H1 (cell line): ENCODE results near the gene MCCC1. TPM values are rescaled to one million over a fixed set of nuclear protein-coding genes. Genes with fewer than 3 reads are reported as not detected.

Experiments
- CTCF ChIA-PET: fragments of 300-600 bp; sonication (Branson Sonifier 250); formaldehyde crosslinking; loops from one replicate; lab custom pipeline; 2021; ENCODE audit not compliant: partially characterized antibody; lab: Charles Lee
- POLR2A ChIA-PET: fragments of 300-600 bp; sonication (Branson Sonifier 250); formaldehyde crosslinking; loops from one replicate; lab custom pipeline; 2021; ENCODE audit warnings: inconsistent platforms; ENCODE audit not compliant: partially characterized antibody; lab: Charles Lee
- DNase-seq, 2 experiments: peaks; one replicate each; pipeline versions ENCODE4 v3.0.0 to v3.0.0-alpha.2; 2010 to 2022; ENCODE audit warnings: low spot score in 2 of 2, low read depth in 1 of 2, mixed read lengths in 1 of 2
- FAIRE-seq: peaks from 2 replicates; lab custom pipeline; 2011; peaks lifted over from hg19 to GRCh38; lab: Jason Lieb, UNC
- H2AFZ ChIP-seq: 2 replicates; pipeline ENCODE4 v1.8.1; 2012; ENCODE audit warnings: low read length, inconsistent platforms
- H2AK5ac ChIP-seq: 2 replicates; pipeline ENCODE4 v1.6.1; 2013; ENCODE audit warnings: low read depth, low read length
- H2BK120ac ChIP-seq: replicated peaks from 2 replicates; pipeline ENCODE3; 2013; ENCODE audit warnings: low read depth, low read length, inconsistent platforms
- H2BK12ac ChIP-seq: 2 replicates; pipeline ENCODE4 v1.6.1; 2013; ENCODE audit warnings: low read depth, low read length
- H2BK15ac ChIP-seq: 2 replicates; pipeline ENCODE4 v1.6.1; 2013; ENCODE audit warnings: low read length
- H2BK20ac ChIP-seq: 2 replicates; pipeline ENCODE4 v1.6.1; 2013; ENCODE audit warnings: low read length
- H2BK5ac ChIP-seq: 2 replicates; pipeline ENCODE4 v1.6.1; 2013; ENCODE audit warnings: low read depth, low read length
- H3K14ac ChIP-seq: 2 replicates; pipeline ENCODE4 v1.6.1; 2013; ENCODE audit warnings: inconsistent platforms; ENCODE audit not compliant: insufficient read length
- H3K18ac ChIP-seq: 2 replicates; pipeline ENCODE4 v1.6.1; 2013; ENCODE audit warnings: low read length; ENCODE audit errors: extremely low read depth
- H3K23ac ChIP-seq: 2 replicates; pipeline ENCODE4 v1.6.1; 2013; ENCODE audit warnings: inconsistent platforms; ENCODE audit not compliant: insufficient read length
- H3K23me2 ChIP-seq: 2 replicates; pipeline ENCODE4 v1.6.1; 2013; ENCODE audit warnings: low read depth, low read length
- H3K27ac ChIP-seq: 2 replicates; pipeline ENCODE4 v1.6.1; 2011; ENCODE audit warnings: low read depth, low read length, inconsistent platforms
- H3K27me3 ChIP-seq, 4 experiments: replicated peaks in 1 of 4; 1 replicate in 1 of 4; 2 replicates in 3 of 4; pipeline versions ENCODE4 v1.6.1 to v1.8.1; 2011 to 2013; ENCODE audit warnings: low read length in 3 of 4, mild to moderate bottlenecking in 3 of 4, inconsistent platforms in 2 of 4, mixed read lengths in 2 of 4, moderate library complexity in 1 of 4; ENCODE audit not compliant: control insufficient read depth in 3 of 4, insufficient read depth in 3 of 4; ENCODE audit errors: extremely low read depth in 1 of 4
- H3K36me3 ChIP-seq, 4 experiments: 2 replicates each; pipeline versions ENCODE4 v1.6.1 to v1.8.1; 2011 to 2013; ENCODE audit warnings: mild to moderate bottlenecking in 4 of 4, low read length in 3 of 4, moderate library complexity in 2 of 4, control low read depth in 1 of 4, inconsistent platforms in 1 of 4; ENCODE audit not compliant: insufficient read depth in 4 of 4, control insufficient read depth in 2 of 4
- H3K4ac ChIP-seq: replicated peaks from 2 replicates; pipeline ENCODE3; 2013; ENCODE audit warnings: low read length, low read depth, mixed read lengths, inconsistent platforms; ENCODE audit not compliant: insufficient read length
- H3K4me1 ChIP-seq, 4 experiments: replicated peaks in 1 of 4; 1 replicate in 1 of 4; 2 replicates in 3 of 4; pipeline versions ENCODE4 v1.6.1 to v1.8.1; 2011 to 2013; ENCODE audit warnings: low read length in 3 of 4, inconsistent platforms in 2 of 4, mixed read lengths in 1 of 4; ENCODE audit not compliant: insufficient read depth in 4 of 4, control insufficient read depth in 3 of 4
- H3K4me2 ChIP-seq, 2 experiments: 2 replicates each; pipeline versions ENCODE4 v1.6.1 to v1.8.1; 2011 to 2013; ENCODE audit warnings: low read depth in 2 of 2, low read length in 2 of 2, control low read depth in 1 of 2, inconsistent platforms in 1 of 2, mild to moderate bottlenecking in 1 of 2; ENCODE audit not compliant: insufficient read depth in 1 of 2
- H3K4me3 ChIP-seq, 4 experiments: fragments of 200-600, 300-600 bp in 1 of 4; sonication (generic), shearing (Covaris generic), sonication (Bioruptor Twin) in 1 of 4; 2 replicates each; pipeline versions ENCODE4 v1.5.1 to v1.8.1; 2011 to 2016; ENCODE audit warnings: low read length in 4 of 4, low read depth in 3 of 4, control low read depth in 2 of 4, inconsistent platforms in 2 of 4, mild to moderate bottlenecking in 2 of 4, mixed read lengths in 1 of 4, moderate library complexity in 1 of 4; ENCODE audit not compliant: insufficient read depth in 2 of 4; ENCODE audit errors: extremely low read depth in 1 of 4
- H3K56ac ChIP-seq: replicated peaks from 2 replicates; pipeline ENCODE3; 2013; ENCODE audit warnings: low read depth, mild to moderate bottlenecking, mixed read lengths, low read length, inconsistent platforms; ENCODE audit not compliant: insufficient read length
- H3K79me1 ChIP-seq: 2 replicates; pipeline ENCODE4 v1.6.1; 2013; ENCODE audit warnings: low read depth, low read length, control low read depth
- H3K79me2 ChIP-seq, 2 experiments: 2 replicates each; pipeline versions ENCODE4 v1.6.1 to v1.8.1; 2012 to 2013; ENCODE audit warnings: low read length in 2 of 2, mild to moderate bottlenecking in 2 of 2, inconsistent platforms in 1 of 2; ENCODE audit not compliant: insufficient read depth in 2 of 2, control insufficient read depth in 1 of 2
- H3K9ac ChIP-seq, 4 experiments: replicated peaks in 1 of 4; 1 replicate in 1 of 4; 2 replicates in 3 of 4; pipeline versions ENCODE4 v1.6.1 to v1.8.1; 2011 to 2013; ENCODE audit warnings: low read depth in 3 of 4, low read length in 3 of 4, control low read depth in 2 of 4, mild to moderate bottlenecking in 2 of 4, moderate library complexity in 2 of 4, inconsistent platforms in 1 of 4; ENCODE audit errors: extremely low read depth in 1 of 4
- H3K9me3 ChIP-seq, 2 experiments: 2 replicates each; pipeline versions ENCODE4 v1.6.1 to v1.8.1; 2012 to 2013; ENCODE audit warnings: mild to moderate bottlenecking in 2 of 2, moderate library complexity in 2 of 2, control low read depth in 1 of 2, inconsistent platforms in 1 of 2, low read depth in 1 of 2, low read length in 1 of 2, mixed read lengths in 1 of 2; ENCODE audit not compliant: insufficient read depth in 2 of 2
- H4K20me1 ChIP-seq, 2 experiments: replicated peaks in 1 of 2; 2 replicates each; pipeline versions ENCODE3 to v1.8.1; 2011 to 2013; ENCODE audit warnings: inconsistent platforms in 2 of 2, low read length in 2 of 2, mild to moderate bottlenecking in 1 of 2; ENCODE audit not compliant: insufficient read depth in 2 of 2, control insufficient read depth in 1 of 2
- H4K5ac ChIP-seq: 2 replicates; pipeline ENCODE4 v1.6.1; 2013; ENCODE audit warnings: low read length, low read depth, mixed read lengths, inconsistent platforms; ENCODE audit not compliant: insufficient read length
- H4K8ac ChIP-seq: 2 replicates; pipeline ENCODE4 v1.8.0; 2013; ENCODE audit warnings: mild to moderate bottlenecking, moderate library complexity, low read length, inconsistent platforms; ENCODE audit not compliant: insufficient read depth; ENCODE audit errors: extremely low read depth
- H4K91ac ChIP-seq: replicated peaks from 2 replicates; pipeline ENCODE3; 2013; ENCODE audit warnings: low read length, mixed read lengths, inconsistent platforms; ENCODE audit not compliant: insufficient read length
- BCL11A ChIP-seq, 2 experiments: IDR thresholded peaks; one replicate each; pipeline ENCODE4 v1.6.1; 2011; ENCODE audit warnings: low read depth in 2 of 2, low read length in 2 of 2, mild to moderate bottlenecking in 2 of 2
- RAD21 ChIP-seq, 2 experiments: IDR thresholded peaks in 1 of 2; conservative IDR thresholded peaks in 1 of 2; 2 replicates each; pipeline ENCODE4 v1.6.1; 2011; ENCODE audit warnings: low read depth in 2 of 2, low read length in 2 of 2, improper control_type of control experiment in 1 of 2, inconsistent platforms in 1 of 2, mild to moderate bottlenecking in 1 of 2, moderate library complexity in 1 of 2
- RXRA ChIP-seq: IDR thresholded peaks from 2 replicates; pipeline ENCODE4 v1.6.1; 2011; ENCODE audit warnings: low read depth, mild to moderate bottlenecking, low read length, moderate library complexity; ENCODE audit not compliant: insufficient read depth
- SIRT6 ChIP-seq: IDR thresholded peaks from one replicate; pipeline ENCODE4 v1.7.1; 2012; ENCODE audit warnings: low read length, inconsistent platforms
- WGBS, 2 experiments: shearing (Covaris generic) in 1 of 2; methylation state at CpG; one replicate each; pipeline versions ENCODE4 v1.1.6 to v1.1.7; 2013 to 2015; ENCODE audit warnings: low lambda C conversion rate in 2 of 2, mixed read lengths in 2 of 2, inconsistent platforms in 1 of 2, low coverage in 1 of 2, missing lambda C conversion rate in 1 of 2; ENCODE audit not compliant: insufficient replicate concordance in 2 of 2, insufficient coverage in 1 of 2, insufficient read length in 1 of 2; ENCODE audit errors: extremely low coverage in 1 of 2, missing lambda C conversion rate in 1 of 2; 5-methylcytosine and 5-hydroxymethylcytosine counted together
- polyA plus RNA-seq, 7 experiments: library from polyadenylated mRNA; depleted of rRNA in 3 of 7; stranded (reverse) in 5 of 7; unstranded in 2 of 7; fragments of >200 nt in 5 of 7; fragments of 200-250 nt in 2 of 7; gene quantifications; 1 replicate in 5 of 7; 2 replicates in 1 of 7; 4 replicates in 1 of 7; pipeline versions ENCODE4 v1.2.1 to v1.2.3, GENCODE V29; 2011 to 2013; ENCODE audit warnings: missing spikeins in 2 of 7, mixed read lengths in 2 of 7
- total RNA-seq: library from RNA; stranded (reverse); fragmentation: NEBNext Ultra II Directional; extraction: Animal tissue kit (Norgen Biotek cat#: 25700); gene quantifications from 2 replicates; pipeline ENCODE4 v1.2.1, GENCODE V29; 2021
- TF ChIP-seq, protein P1 (sequence below): IDR thresholded peaks from 2 replicates; pipeline ENCODE4 v1.6.1; 2012; ENCODE audit warnings: low read length, inconsistent platforms

Gene MCCC1
- total and polyA plus RNA-seq, 2 of the 8 experiments (the other 6 are each of a cell fraction or from before 2014, with no cell fraction given) = 10.8 to 21.5 TPM

DNA sequence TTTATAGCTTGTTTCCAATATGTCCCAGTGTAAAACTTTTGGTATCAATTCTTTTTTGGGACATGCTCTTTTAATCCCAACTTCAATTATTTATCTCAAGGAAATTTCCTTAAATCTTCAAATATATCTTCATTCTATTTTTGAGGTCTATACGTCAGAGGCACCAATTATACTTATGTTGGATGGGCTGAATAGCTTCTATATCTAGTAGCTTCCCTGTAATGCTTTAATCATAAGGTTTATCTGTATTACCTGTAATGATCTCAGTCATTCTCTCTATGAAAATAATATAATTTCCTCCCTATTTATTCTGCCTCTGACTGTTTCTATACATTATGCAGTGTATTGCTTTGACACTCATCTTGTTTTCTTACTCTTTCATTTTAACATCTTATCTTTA lies 29.9 kb upstream of the MCCC1 start:
- Histone ChIP-seq H3K4me1 (no peaks in the 10 kb centered on the region; a peak in 1 of 7 replicates), H2BK5ac (no peak overlapping the region), H4K20me1 (no peaks in the 10 kb centered on the region), H3K56ac (no peak overlapping the region), H3K36me3 (no peaks in the 10 kb centered on the region), H3K27ac (no peak overlapping the region), H2AK5ac (no peak overlapping the region), H3K23ac (no peak overlapping the region), H3K79me1 (no peaks in the 10 kb centered on the region), H4K91ac (no peak overlapping the region), H4K8ac (no peak overlapping the region), H3K14ac (no peak overlapping the region), H2BK120ac (no peak overlapping the region), H3K4ac (no peak overlapping the region), H2AFZ (no peak overlapping the region), H3K79me2 (no peaks in the 10 kb centered on the region), H3K4me2 (no peak overlapping the region), H2BK20ac (no peak overlapping the region), H3K9me3 (peaks cover 0 to 3% of the 10 kb centered on the region in 2 experiments; a peak in 1 of 4 replicates), H3K18ac (no peak overlapping the region), H3K4me3 (no peak overlapping the region), H3K27me3 (no peaks in the 10 kb centered on the region), H2BK12ac (no peak overlapping the region), H2BK15ac (no peak overlapping the region), H3K9ac (no peak overlapping the region), H3K23me2 (no peaks in the 10 kb centered on the region), H4K5ac (no peak overlapping the region)
- no peak for FAIRE-seq
- TF ChIP-seq RXRA (no peak), SIRT6 (no peak), BCL11A (IDR thresholded peaks at IDR 0.05; ENCODE audit: low read depth in 2 of 2, low read length in 2 of 2) (no peak), RAD21 (IDR thresholded peaks at IDR 0.05 in 1 of 2, conservative IDR thresholded peaks at IDR 0.05 in 1 of 2; ENCODE audit: low read depth in 2 of 2, low read length in 2 of 2) (no peak)
- TF ChIP-seq, protein P1, sequence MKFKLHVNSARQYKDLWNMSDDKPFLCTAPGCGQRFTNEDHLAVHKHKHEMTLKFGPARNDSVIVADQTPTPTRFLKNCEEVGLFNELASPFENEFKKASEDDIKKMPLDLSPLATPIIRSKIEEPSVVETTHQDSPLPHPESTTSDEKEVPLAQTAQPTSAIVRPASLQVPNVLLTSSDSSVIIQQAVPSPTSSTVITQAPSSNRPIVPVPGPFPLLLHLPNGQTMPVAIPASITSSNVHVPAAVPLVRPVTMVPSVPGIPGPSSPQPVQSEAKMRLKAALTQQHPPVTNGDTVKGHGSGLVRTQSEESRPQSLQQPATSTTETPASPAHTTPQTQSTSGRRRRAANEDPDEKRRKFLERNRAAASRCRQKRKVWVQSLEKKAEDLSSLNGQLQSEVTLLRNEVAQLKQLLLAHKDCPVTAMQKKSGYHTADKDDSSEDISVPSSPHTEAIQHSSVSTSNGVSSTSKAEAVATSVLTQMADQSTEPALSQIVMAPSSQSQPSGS = no peak
- POLR2A ChIA-PET = no interaction called here
- CTCF ChIA-PET = interaction anchor here (1.0 to 1.9 kb wide), 4 partner anchors 12 to 350 kb away, joined by 3 to 8 read pairs (median 4); no protein-coding TSS in a partner anchor
- 94% methylated on average over 1 of the region's 1 CpG; no CpG with 5 or more reads in 1 of the 2 experiments for WGBS, 2 experiments
- no peak for DNase-seq
